ENCODE measurements around the gene OMP.

The OMP gene

GRCh38 chr11:77119531-77119936, 16.9 kb downstream of the OMP start:
- no peaks in the 10 kb centered on the region for H3K27me3 ChIP-seq (ENCODE audit: insufficient read depth, low read length)
- 93% methylated on average over 9 of the region's 9 CpGs for WGBS

DNA sequence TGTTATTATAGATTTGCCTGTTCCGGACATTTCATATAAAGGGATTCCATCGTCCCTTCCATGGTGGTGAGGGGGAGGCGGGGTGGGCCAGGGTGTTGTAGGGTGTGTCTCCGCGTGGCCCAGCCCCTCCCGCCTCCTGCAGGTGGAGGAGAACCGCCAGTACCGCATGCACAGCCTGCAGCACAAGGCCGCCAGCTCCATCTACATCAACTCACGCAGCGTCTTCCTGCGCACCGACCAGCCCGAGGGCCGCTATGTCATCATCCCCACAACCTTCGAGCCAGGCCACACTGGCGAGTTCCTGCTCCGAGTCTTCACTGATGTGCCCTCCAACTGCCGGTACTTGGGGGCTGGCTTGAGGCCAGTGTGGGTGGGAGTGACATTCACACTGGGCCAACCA, 17.9 kb downstream of the OMP start:
- no peak overlapping the region for H3K9ac ChIP-seq (ENCODE audit: low read depth, low read length)
- WGBS = 94% methylated on average over 19 of the region's 19 CpGs
- peaks cover 5% of the 10 kb centered on the region for H3K36me3 ChIP-seq (ENCODE audit: insufficient read depth, low read length)
- no peak overlapping the region for H3K27ac ChIP-seq (ENCODE audit: low read depth, low read length)
- H3K27me3 ChIP-seq (ENCODE audit: insufficient read depth, low read length) = no peaks in the 10 kb centered on the region
- no peak overlapping the region for H3K4me3 ChIP-seq (ENCODE audit: low read length)
- no peaks in the 10 kb centered on the region for H3K9me3 ChIP-seq (ENCODE audit: insufficient read depth, low read depth, low read length)
- no peaks in the 10 kb centered on the region for H3K4me1 ChIP-seq (ENCODE audit: insufficient read depth, low read length)

More at GRCh38 chr11:77119531-77119936, 16.9 kb downstream of the OMP start:
- Histone ChIP-seq H3K9ac (ENCODE audit: low read depth, low read length) (no peak overlapping the region), H3K4me1 (ENCODE audit: insufficient read depth, low read length) (no peaks in the 10 kb centered on the region), H3K9me3 (ENCODE audit: insufficient read depth, low read depth, low read length) (no peaks in the 10 kb centered on the region), H3K27ac (ENCODE audit: low read depth, low read length) (no peak overlapping the region), H3K36me3 (ENCODE audit: insufficient read depth, low read length) (peaks cover 5% of the 10 kb centered on the region), H3K4me3 (ENCODE audit: low read length) (no peak overlapping the region)

- Histone ChIP-seq H3K27ac (ENCODE audit: low read depth, low read length) (no peak overlapping the region), H3K36me3 (ENCODE audit: insufficient read depth, low read length) (peaks cover 5% of the 10 kb centered on the region), H3K27me3 (ENCODE audit: insufficient read depth, low read length) (no peaks in the 10 kb centered on the region), H3K4me3 (ENCODE audit: low read length) (no peak overlapping the region), H3K9ac (ENCODE audit: low read depth, low read length) (no peak overlapping the region), H3K4me1 (ENCODE audit: insufficient read depth, low read length) (no peaks in the 10 kb centered on the region), H3K9me3 (ENCODE audit: insufficient read depth, low read depth, low read length) (no peaks in the 10 kb centered on the region)
- WGBS = 93% methylated on average over 10 of the region's 10 CpGs
Measured at GRCh38 chr11:77121096-77121640, 18.5 kb downstream of the OMP start.

DNA sequence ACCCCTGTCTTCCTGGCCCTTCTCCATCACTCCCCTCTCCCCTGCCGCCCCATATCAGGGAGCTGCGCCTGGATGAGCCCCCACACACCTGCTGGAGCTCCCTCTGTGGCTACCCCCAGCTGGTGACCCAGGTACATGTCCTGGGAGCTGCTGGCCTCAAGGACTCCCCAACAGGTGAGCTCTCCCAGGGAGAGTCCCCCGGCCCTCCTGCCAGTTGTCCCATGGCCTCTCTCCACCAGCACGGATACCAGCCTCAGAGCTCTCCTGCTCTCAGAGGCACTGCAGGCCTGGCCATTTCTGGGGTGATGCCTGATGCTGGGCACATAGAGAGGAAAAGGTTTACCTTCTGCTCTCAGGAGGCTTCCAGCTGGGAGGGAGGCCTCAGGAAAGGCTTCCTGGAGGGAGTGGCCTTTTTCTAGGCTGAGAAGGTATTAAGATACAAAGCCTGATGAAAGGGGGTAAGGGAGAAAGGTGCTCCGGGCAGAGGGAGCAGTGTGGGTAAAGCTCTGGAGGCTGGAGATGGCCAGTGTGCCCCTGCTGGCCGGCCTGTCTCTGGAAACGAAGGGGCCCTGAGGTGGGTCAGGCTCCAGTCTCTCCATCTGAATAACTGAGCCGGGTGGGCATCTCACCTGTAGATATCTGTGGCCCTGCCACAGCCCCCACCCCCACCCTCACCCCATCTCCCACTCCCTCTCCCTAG, 19.4 kb downstream of the OMP start:
- Histone ChIP-seq H3K27me3 (ENCODE audit: insufficient read depth, low read length) (no peaks in the 10 kb centered on the region), H3K4me1 (ENCODE audit: insufficient read depth, low read length) (no peaks in the 10 kb centered on the region), H3K36me3 (ENCODE audit: insufficient read depth, low read length) (peaks cover 5% of the 10 kb centered on the region), H3K27ac (ENCODE audit: low read depth, low read length) (no peak overlapping the region), H3K4me3 (ENCODE audit: low read length) (no peak overlapping the region), H3K9ac (ENCODE audit: low read depth, low read length) (no peak overlapping the region), H3K9me3 (ENCODE audit: insufficient read depth, low read depth, low read length) (no peaks in the 10 kb centered on the region)
- WGBS = 91% methylated on average over 8 of the region's 8 CpGs

- Histone ChIP-seq H3K27ac (ENCODE audit: low read depth, low read length) (no peak overlapping the region), H3K36me3 (ENCODE audit: insufficient read depth, low read length) (peaks cover 5% of the 10 kb centered on the region), H3K4me3 (ENCODE audit: low read length) (no peak overlapping the region), H3K9me3 (ENCODE audit: insufficient read depth, low read depth, low read length) (no peaks in the 10 kb centered on the region), H3K27me3 (ENCODE audit: insufficient read depth, low read length) (no peaks in the 10 kb centered on the region), H3K4me1 (ENCODE audit: insufficient read depth, low read length) (no peaks in the 10 kb centered on the region), H3K9ac (ENCODE audit: low read depth, low read length) (no peak overlapping the region)
- 93% methylated on average over 7 of the region's 7 CpGs for WGBS
Measured at GRCh38 chr11:77122576-77123212, 20.1 kb downstream of the OMP start.

GRCh38 chr11:77123591-77123990, 21.0 kb downstream of the OMP start:
- Histone ChIP-seq H3K4me3 (ENCODE audit: low read length) (no peak overlapping the region), H3K4me1 (ENCODE audit: insufficient read depth, low read length) (no peaks in the 10 kb centered on the region), H3K36me3 (ENCODE audit: insufficient read depth, low read length) (peaks cover 5% of the 10 kb centered on the region), H3K27ac (ENCODE audit: low read depth, low read length) (no peak overlapping the region), H3K27me3 (ENCODE audit: insufficient read depth, low read length) (no peaks in the 10 kb centered on the region), H3K9me3 (ENCODE audit: insufficient read depth, low read depth, low read length) (no peaks in the 10 kb centered on the region), H3K9ac (ENCODE audit: low read depth, low read length) (no peak overlapping the region)
- WGBS = 94% methylated on average over 8 of the region's 8 CpGs

DNA sequence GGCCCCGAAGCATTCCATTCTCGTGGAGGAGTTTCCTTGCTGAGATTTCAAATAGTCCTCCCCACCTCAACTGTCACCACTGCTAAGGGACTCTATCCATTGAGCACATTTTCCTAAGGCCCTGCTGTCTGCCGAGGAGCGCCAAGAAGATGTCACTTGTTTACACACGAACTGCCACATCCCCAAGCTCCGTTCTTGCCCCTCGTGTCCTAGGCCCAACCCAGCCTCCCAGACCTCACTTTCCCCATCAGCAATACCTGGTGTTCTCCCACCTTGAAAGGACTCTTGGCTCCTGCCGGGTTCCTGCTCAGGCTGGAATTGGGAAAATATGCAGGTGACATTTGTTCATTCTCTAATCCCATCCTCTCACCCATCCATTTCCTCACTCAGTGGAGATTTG, 21.4 kb downstream of the OMP start:
- Histone ChIP-seq H3K9me3 (ENCODE audit: insufficient read depth, low read depth, low read length) (no peaks in the 10 kb centered on the region), H3K4me1 (ENCODE audit: insufficient read depth, low read length) (no peaks in the 10 kb centered on the region), H3K36me3 (ENCODE audit: insufficient read depth, low read length) (peaks cover 5% of the 10 kb centered on the region), H3K4me3 (ENCODE audit: low read length) (no peak overlapping the region), H3K27me3 (ENCODE audit: insufficient read depth, low read length) (no peaks in the 10 kb centered on the region), H3K9ac (ENCODE audit: low read depth, low read length) (no peak overlapping the region), H3K27ac (ENCODE audit: low read depth, low read length) (no peak overlapping the region)
- WGBS = 93% methylated on average over 8 of the region's 8 CpGs

DNA sequence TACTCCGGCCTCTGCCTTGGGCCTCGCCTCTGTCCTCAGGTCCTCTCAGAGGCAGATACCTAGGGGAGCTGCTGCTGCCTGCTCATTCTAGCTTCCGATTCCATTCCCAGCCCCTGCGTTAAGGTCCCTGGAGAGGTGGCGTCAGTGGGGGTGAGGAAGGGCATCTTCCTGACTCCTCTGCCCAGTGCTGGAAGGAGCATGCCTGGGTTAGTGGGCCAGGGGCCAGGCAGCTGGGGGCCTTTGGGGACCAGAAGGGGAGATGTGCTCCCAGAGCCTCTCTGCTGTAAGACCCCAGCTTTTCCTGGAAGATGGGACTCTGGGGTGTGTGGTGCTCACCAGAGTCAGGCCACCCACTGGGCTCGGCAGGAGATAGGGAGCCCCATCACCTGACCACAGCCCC, 21.8 kb downstream of the OMP start:
- peaks cover 5% of the 10 kb centered on the region for H3K36me3 ChIP-seq (ENCODE audit: insufficient read depth, low read length)
- H3K9me3 ChIP-seq (ENCODE audit: insufficient read depth, low read depth, low read length) = no peaks in the 10 kb centered on the region
- no peak overlapping the region for H3K4me3 ChIP-seq (ENCODE audit: low read length)
- no peak overlapping the region for H3K27ac ChIP-seq (ENCODE audit: low read depth, low read length)
- WGBS = 95% methylated on average over 6 of the region's 6 CpGs
- no peaks in the 10 kb centered on the region for H3K27me3 ChIP-seq (ENCODE audit: insufficient read depth, low read length)
- no peaks in the 10 kb centered on the region for H3K4me1 ChIP-seq (ENCODE audit: insufficient read depth, low read length)
- no peak overlapping the region for H3K9ac ChIP-seq (ENCODE audit: low read depth, low read length)

GRCh38 chr11:77125191-77125590, 22.6 kb downstream of the OMP start:
- Histone ChIP-seq H3K9ac (ENCODE audit: low read depth, low read length) (no peak overlapping the region), H3K27me3 (ENCODE audit: insufficient read depth, low read length) (no peaks in the 10 kb centered on the region), H3K36me3 (ENCODE audit: insufficient read depth, low read length) (peaks cover 5% of the 10 kb centered on the region), H3K4me1 (ENCODE audit: insufficient read depth, low read length) (no peaks in the 10 kb centered on the region), H3K4me3 (ENCODE audit: low read length) (no peak overlapping the region), H3K27ac (ENCODE audit: low read depth, low read length) (no peak overlapping the region), H3K9me3 (ENCODE audit: insufficient read depth, low read depth, low read length) (no peaks in the 10 kb centered on the region)
- 93% methylated on average over 6 of the region's 6 CpGs for WGBS

DNA sequence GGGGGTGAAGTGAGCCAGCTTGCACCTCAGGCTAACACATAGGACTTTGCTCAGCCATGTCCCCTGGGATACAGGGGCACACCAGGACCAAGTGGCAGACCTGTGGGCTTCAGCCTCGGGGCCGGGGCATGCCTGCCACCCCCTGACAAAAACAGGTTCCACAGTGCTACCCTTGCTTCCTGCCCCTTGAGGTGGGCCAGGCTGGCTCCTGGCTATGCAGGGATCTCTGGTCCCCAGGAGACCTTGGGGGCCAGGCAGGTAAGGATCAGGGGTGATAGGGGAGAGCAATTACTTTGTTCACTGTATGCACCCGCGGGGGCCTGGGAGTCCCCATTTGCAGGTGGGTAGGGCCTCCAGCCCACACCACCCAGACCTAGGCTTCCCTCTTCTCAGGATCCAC, 23.1 kb downstream of the OMP start:
- Histone ChIP-seq H3K9me3 (ENCODE audit: insufficient read depth, low read depth, low read length) (no peaks in the 10 kb centered on the region), H3K36me3 (ENCODE audit: insufficient read depth, low read length) (peaks cover 4% of the 10 kb centered on the region), H3K4me1 (ENCODE audit: insufficient read depth, low read length) (no peaks in the 10 kb centered on the region), H3K9ac (ENCODE audit: low read depth, low read length) (no peak overlapping the region), H3K27me3 (ENCODE audit: insufficient read depth, low read length) (no peaks in the 10 kb centered on the region), H3K27ac (ENCODE audit: low read depth, low read length) (no peak overlapping the region), H3K4me3 (ENCODE audit: low read length) (no peak overlapping the region)
- 91% methylated on average over 4 of the region's 4 CpGs for WGBS

- Histone ChIP-seq H3K4me3 (ENCODE audit: low read length) (peak overlapping the region; percentile 51; the same call in 1 of the 2 replicates), H3K36me3 (ENCODE audit: insufficient read depth, low read length) (no peaks in the 10 kb centered on the region; the same call in 1 of the 2 replicates), H3K9me3 (ENCODE audit: insufficient read depth, low read depth, low read length) (no peaks in the 10 kb centered on the region), H3K27ac (ENCODE audit: low read depth, low read length) (no peak overlapping the region), H3K27me3 (ENCODE audit: insufficient read depth, low read length) (no peaks in the 10 kb centered on the region), H3K9ac (ENCODE audit: low read depth, low read length) (no peak overlapping the region), H3K4me1 (ENCODE audit: insufficient read depth, low read length) (no peaks in the 10 kb centered on the region)
- 86% methylated on average over 17 of the region's 17 CpGs for WGBS
Measured at GRCh38 chr11:77126156-77126775, 23.6 kb downstream of the OMP start.
